ENCODE measurements around the gene MPPED2.

The MPPED2 gene

DNA sequence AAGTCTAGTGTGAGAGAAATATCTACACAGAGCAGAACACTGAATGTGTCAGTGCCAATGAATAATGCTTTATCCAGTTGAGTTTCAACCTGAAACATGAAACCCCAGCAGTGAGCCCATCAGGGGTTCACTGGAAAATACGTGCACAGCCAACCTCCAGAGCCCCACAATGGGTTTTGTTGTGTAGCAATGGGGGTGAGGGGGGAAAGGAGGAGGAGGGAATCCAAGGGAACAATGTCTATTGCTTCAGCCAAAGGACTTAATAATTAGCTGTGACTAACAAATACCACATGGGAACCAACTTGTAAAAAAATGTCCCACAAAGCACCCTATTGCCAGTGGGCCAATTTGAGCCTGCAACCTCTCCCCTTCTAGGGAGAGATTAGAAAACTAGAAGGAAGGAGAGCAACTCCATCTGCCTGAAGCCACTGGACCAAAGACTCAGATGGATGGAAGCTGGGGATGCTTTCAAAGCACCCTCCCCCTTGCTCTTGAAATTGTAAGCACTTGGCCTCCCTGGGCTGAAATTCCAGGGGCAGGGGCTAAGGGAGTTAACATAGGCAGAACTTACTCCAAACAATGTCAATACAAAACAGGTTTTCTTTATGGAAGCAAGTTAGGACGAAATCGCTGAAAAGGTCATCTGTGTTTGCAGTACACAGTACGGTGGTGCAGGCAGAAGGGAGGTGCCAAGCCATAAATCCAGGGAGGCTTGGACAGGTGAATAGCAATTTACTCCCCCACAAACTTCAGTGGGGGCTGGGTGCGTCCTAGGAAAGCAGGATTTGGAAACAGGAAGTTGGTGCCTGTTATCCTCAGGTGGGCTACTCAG is 163.5 kb downstream of the MPPED2 start:
- DNase-seq (ENCODE audit: low read depth in 2 of 2): no peak

DNA sequence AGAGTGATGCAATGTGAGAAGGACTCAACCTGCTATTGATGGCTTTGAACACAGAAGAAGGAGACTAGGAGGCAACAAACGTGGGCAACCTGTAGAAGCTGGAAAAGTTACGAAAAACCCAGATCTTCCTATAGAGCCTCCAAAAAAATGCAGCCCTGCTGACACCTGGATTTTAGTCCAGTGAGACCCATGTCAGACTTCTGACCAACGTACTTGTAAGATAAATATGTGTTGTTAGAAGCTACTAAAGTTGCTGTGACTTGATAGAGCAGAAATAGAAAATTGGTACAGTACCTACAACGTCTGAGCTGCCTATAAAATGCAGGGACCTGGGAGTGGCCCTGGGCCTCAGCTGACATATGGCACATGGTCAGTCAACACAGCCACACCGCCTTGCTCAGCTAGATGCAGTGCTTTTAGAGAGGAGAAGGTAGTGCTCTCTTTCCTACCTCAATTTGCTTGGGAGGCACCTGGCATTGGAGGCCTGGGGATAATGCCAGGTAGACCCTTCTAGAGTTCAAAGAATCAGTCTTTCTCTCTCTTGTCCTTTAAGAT is 165.8 kb downstream of the MPPED2 start:
- DNase-seq (ENCODE audit: low read depth in 2 of 2): no peak

GRCh38 chr11:30414806-30415205 is 171.3 kb downstream of the MPPED2 start:
- no peak for DNase-seq (ENCODE audit: low read depth in 2 of 2)

GRCh38 chr11:30414244-30414643 is 171.9 kb downstream of the MPPED2 start:
- no peak for DNase-seq (ENCODE audit: low read depth in 2 of 2)

- DNase-seq (ENCODE audit: low read depth in 2 of 2): no peak
These were observed 173.6 kb downstream of the MPPED2 start for GRCh38 chr11:30412509-30412908.

DNA sequence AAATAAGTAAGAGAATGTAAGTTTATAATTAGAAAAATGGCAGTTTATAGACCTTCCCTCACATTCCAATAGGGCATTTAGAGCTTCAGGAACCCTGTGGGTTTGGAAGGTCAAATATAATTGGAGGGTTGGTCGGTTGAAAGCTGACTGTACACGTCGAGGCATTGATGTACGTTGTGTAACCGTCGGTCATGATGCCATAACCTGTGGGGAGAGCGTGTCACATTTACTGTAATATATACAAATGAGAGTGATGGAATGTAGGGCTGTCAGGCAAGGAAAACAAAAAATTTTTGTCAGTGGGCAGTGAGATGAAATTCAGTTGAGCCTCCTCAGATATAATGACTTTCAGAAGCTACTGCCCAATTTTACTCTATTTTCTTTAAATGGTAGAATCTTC is 174.8 kb downstream of the MPPED2 start:
- DNase-seq (ENCODE audit: low read depth in 2 of 2): no peak

DNA sequence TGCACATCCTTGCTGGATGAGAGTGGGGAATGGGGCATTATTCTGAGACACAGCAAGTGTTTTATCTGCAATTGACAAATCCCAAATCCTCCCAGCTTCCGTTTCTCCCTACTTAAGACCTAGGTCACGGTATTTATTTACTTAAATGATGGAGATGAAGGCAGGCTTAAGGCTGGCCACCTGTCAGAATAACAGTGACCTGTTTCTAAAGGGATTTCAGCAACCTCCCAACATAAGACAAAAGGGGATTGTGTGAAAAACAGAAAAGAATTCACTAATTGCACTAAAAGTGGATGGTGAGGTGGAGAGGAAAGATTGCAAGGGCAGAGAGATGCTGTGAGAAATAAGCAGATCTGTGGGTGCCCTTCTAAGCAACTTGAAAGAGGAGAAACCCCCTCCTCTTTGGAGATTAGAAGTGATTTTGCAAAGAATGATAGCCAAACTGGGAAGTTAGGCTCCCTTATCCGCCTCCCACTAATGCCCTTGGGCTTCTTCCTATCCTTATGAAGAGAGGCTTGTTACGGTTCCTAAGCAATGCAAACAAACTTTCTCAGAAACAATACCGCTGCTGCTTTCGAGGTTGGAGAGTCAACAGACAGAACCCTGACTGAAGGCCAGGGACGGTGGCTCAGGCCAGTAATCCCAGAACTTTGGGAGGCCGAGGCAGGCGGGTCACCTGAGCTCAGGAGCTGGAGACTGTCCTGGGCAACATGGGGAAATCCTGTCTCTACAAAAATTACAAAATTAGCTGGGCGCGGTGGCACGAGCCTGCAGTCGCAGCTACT is 179.0 kb downstream of the MPPED2 start:
- DNase-seq (ENCODE audit: low read depth in 2 of 2): no peak

DNA sequence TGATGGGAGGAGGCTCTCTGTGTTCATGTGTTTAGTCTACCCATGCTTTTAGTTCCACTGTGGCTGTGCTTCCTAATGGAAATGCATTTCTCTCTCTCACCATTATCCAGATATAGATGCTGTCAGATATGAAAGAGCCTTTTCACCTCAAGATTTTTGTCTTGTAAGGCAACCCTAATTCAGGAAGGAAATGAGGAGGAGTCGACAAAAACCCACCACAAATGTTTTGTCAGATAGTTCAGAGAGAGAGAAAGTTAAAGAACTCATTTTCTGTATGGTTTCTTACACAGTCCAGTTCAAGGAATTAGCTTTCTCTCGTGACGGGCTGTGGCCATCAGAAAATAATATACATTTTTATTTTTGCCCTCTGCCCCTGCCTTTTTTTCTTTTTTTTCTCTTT is 180.8 kb downstream of the MPPED2 start:
- DNase-seq (ENCODE audit: low read depth in 2 of 2): no peak

DNA sequence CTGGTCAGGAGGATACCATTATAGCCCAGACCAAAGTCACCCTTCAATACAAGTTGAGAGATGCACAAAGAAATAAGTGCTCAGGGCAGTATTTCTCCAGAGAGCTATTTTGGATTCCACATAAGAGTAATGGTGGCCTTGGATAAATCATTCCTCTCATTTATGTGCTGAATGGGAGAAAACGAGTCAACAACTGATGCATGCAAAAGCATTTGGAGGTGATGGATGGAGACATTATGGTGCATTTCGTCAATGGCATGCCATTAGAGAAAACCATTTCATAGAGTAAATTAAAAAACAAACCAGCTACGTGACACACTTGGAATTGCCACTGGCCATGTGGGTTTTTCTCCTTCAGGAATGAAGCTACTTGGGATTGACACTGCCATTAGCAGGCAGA is 182.0 kb downstream of the MPPED2 start:
- DNase-seq (ENCODE audit: low read depth in 2 of 2): no peak

- no peak for DNase-seq (ENCODE audit: low read depth in 2 of 2)
These were observed 190.4 kb downstream of the MPPED2 start for GRCh38 chr11:30395751-30396150.

DNA sequence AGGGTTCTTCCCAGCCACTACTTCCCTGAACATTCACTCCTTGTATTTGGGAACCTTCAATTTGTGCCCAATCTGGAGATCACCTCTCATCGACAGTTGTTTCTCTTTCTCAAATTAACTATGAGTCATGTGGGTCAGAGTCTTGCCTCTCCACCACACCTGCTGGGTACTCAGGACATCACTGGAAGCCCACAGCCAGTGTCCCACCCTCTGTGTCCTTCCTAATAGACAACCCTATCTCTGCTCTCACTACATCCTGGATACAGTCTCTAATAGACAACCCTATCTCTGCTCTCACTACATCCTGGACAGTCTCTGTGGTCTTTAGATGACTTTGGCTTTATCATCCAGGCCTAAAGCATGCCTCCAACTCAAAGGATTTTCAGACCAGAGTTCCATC is 193.1 kb downstream of the MPPED2 start:
- no peak for DNase-seq (ENCODE audit: low read depth in 2 of 2)

DNA sequence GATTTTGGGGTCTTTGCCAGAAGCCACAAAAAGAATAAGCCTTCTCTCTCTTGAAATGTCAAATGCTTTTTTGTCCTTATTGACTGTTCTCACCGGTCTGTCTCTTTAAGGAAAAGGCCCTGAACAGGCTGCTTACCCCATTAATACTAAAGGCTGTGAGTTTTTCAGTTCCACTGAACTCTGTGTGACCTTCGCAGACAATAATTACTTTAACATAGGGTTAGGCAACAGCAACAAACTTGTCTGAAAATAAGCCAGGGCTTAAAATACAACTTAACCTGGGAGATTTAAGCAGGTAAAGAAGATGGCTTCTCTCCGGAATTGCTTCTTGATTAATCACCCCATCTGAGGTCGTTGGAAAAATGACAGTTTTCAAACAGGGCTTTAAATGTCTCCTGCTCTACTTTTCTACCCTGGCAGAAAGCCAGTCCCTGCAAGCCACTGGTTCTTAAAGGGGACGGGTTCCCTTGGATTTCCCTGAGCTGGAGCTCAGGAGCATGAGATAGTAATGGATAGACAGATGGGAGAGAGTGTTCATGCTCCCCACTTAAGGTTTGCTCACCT is 193.8 kb downstream of the MPPED2 start:
- DNase-seq (ENCODE audit: low read depth in 2 of 2): no peak

GRCh38 chr11:30388957-30389356 is 197.2 kb downstream of the MPPED2 start:
- DNase-seq (ENCODE audit: low read depth in 2 of 2): no peak

DNA sequence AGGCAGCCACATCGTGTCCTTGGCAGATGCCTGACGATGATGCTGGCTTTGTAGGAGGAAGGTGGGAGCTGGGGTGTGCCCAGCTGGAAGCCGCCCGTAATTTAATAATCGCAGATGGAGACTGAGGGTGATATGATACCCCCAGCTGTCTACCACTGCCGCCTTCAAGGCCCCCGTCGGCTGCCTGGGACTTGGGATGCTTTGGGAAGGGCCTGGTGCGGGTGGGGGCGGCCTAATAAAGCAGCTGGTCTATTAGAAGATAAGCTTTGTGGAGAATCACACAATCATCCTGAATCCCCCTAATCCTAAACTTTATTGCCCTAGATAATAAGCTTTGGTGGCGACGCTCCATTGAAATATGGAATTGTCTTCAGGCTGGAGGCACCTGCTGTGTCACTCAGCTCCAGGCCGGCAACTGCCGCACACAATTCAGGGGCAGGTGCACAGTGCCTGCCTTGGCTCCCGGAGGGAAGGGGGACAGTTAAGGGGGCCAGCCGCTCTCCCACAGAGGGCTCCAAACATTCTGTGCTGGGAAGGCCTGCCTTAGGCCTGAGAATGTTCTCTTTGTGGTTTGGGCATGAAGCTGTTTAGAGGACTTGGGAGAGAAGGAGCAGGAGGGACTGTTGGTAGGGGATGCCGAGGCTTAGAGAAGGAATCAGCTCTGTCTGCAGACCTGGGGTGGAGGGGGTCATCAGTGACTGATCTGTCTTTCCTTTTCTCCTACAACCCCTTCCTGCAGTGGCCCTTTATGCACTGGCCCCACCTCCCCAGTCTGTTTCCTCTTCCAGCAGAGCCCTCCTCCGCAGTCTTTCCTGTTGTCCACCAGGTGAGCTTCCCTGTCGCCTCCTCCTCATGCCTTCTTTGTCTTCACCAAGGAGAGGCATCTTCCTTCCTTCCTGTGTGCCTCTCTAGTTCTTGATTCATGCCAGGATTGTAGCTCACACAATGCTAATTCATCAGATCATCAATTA is 198.0 kb downstream of the MPPED2 start:
- no peak for DNase-seq (ENCODE audit: low read depth in 2 of 2)

DNA sequence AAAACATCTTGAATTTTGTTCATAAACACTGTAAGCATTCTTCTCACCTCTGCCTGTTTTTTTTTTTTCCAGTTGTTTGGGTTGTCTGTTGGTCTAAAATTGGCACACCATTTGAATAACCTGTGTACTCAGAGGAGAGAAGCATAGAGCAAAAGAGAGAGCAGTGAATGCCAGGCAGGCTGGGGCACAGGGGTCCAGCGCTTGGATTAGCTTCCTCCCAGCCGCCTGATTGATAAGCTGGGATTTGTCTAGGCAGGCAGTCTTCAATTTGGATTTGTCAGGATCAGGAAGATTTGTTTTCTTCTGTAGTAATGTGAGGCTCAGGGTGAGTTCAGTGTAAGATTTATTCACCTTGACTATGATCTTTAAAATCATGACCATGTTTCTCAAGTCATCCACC is 204.3 kb downstream of the MPPED2 start:
- DNase-seq (ENCODE audit: low read depth in 2 of 2): no peak

DNA sequence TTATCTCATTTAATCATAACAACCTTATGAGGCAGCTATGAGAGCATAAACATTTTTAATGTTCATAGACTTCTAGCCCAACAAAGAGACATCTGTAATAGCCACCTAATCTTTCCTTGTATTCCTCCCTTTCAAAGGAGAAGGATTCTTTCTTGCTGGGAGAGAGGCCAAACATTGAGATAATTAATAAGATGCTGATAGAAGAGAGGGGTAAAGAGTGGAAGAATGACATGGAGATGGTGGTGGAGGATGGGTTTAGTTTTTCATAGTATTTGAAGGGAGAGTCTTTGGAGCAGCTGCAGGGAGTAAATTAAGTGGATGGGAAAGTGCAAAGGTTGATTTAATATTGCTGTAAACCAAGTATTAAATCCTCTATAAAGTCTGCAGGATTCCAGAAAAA is 205.3 kb downstream of the MPPED2 start:
- DNase-seq (ENCODE audit: low read depth in 2 of 2): no peak

- no peak for DNase-seq (ENCODE audit: low read depth in 2 of 2)
These were observed 208.8 kb downstream of the MPPED2 start for GRCh38 chr11:30377347-30377746.

DNA sequence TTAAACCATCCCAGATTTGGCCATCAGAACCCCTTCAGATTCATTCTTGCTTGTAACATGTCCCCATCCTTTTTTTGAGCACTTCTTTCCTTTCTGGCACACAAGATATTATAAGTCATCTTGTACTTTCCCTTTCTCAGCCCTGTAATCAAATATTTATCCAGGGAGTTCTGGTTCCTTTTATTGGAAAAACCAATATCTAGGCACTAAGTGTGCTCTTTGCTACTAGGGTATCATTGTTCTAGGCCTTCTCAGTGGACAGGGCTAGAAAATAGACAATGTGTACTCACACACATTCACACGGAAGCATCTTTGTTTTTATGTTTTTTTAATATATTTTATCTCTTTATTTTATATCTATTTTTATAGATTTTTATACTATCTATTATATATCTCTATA is 216.0 kb downstream of the MPPED2 start:
- DNase-seq (ENCODE audit: low read depth in 2 of 2): no peak

DNA sequence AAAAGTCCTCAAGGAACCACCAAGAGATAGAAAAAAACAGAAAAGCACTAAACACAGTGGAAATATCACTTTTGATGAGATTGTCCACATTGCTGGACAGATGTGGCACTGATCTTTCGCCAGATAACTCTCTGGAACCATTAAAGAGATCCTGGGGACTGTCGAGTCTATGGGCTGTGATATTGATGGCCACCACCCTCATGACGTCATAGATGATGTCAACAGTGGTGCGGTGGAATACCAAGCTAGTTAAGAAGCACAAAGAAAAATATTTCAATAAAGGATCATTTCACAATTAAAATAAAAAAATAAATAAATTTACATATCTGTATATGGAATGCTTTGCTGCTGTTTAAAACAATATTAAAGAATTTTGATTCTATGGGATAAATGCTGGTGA is 217.8 kb downstream of the MPPED2 start:
- DNase-seq (ENCODE audit: low read depth in 2 of 2): no peak

- DNase-seq (ENCODE audit: low read depth in 2 of 2): no peak
These were observed 220.2 kb downstream of the MPPED2 start for GRCh38 chr11:30365793-30366517.

All from activated CD4-positive, alpha-beta T cell treated with anti-CD3 and anti-CD28 coated beads for 24 hours (primary cell).